ENCODE measurements around the gene PDK2. TPM values are rescaled to one million over a fixed set of nuclear protein-coding genes. Genes with fewer than 3 reads are reported as not detected.

PDK2 gene
- total and polyA plus RNA-seq, 9 of the 15 experiments (the other 6 are each of a cell fraction or from before 2014, with no cell fraction given), result 0.03 to 2.5 (median 1.4) TPM

GRCh38 chr17:50087246-50087911 lies 7.8 kb upstream of the PDK2 start (continued):
- TF ChIP-seq CREB3 (tag; conservative IDR thresholded peaks at IDR 0.05; ENCODE audit: low read depth) (no peak), UBTF (IDR thresholded peaks at IDR 0.05; ENCODE audit: borderline replicate concordance in 1 of 2, low read depth in 2 of 2, low read length in 2 of 2) (no peak), ZBTB49 (CRISPR knock-in tag; IDR thresholded peaks at IDR 0.05; ENCODE audit: borderline replicate concordance) (no peak), CHD1 (IDR thresholded peaks at IDR 0.05; ENCODE audit: low read length) (no peak), ZNF134 (CRISPR knock-in tag; conservative IDR thresholded peaks at IDR 0.05) (no peak), PBX2 (CRISPR knock-in tag; IDR thresholded peaks at IDR 0.05; ENCODE audit: low read depth) (no peak), PBX2 (tag; conservative IDR thresholded peaks at IDR 0.05; ENCODE audit: low read depth) (no peak), MAFG (tag; conservative IDR thresholded peaks at IDR 0.05) (no peak), ZC3H8 (IDR thresholded peaks at IDR 0.05) (no peak), CBX1 (IDR thresholded peaks at IDR 0.05; ENCODE audit: low read depth) (peak; percentile 71; the same call in 1 of the 2 replicates), HBP1 (CRISPR knock-in tag; IDR thresholded peaks at IDR 0.05) (no peak), RBM22 (IDR thresholded peaks at IDR 0.05; ENCODE audit: low read depth, low read length, poor library complexity, severe bottlenecking) (no peak), TEAD4 (IDR thresholded peaks at IDR 0.05; ENCODE audit: low read length) (no peak), TEAD4 (CRISPR knock-in tag; IDR thresholded peaks at IDR 0.05; ENCODE audit: borderline replicate concordance) (no peak), HLTF (IDR thresholded peaks at IDR 0.05) (no peak), ILF3 (IDR thresholded peaks at IDR 0.05; ENCODE audit: borderline replicate concordance) (no peak)

Data from K562 (cell line).